IMR-90 (cell line): Measurements from ENCODE around the gene EYS. TPM values are rescaled to one million over a fixed set of nuclear protein-coding genes. Genes with fewer than 3 reads are reported as not detected.

Experiments
- ATAC-seq: fragments of 200-7000 bp; cut with Tn5 transposase; 2 replicates; pipeline ENCODE4 v1.9.1; 2020; ENCODE audit warnings: low read depth, mild to moderate bottlenecking, moderate library complexity
- BruUV-seq: library from RNA; stranded (reverse); fragments of 400-500 nt; replicated peaks from 2 replicates; lab custom pipeline; 2021; lab: Mats Ljungman, UMichigan
- CTCF ChIA-PET: fragments of 300-600 bp; formaldehyde crosslinking; extraction: SDS; loops from one replicate; lab custom pipeline; 2021; ENCODE audit warnings: antibody characterized with exemption; lab: Yijun Ruan, JAX
- POLR2A ChIA-PET: fragments of 300-600 bp; sonication (Branson Sonifier 250); formaldehyde crosslinking; loops from one replicate; lab custom pipeline; 2022; ENCODE audit warnings: antibody characterized with exemption; ENCODE audit not compliant: unreplicated experiment; lab: Charles Lee
- DNase-seq: peaks from one replicate; pipeline ENCODE4 v3.0.0; 2013
- H2AFZ ChIP-seq: replicated peaks from 2 replicates; pipeline ENCODE3; 2013; ENCODE audit warnings: low read length, mild to moderate bottlenecking; ENCODE audit not compliant: poor library complexity
- H2AK5ac ChIP-seq: 2 replicates; pipeline ENCODE4 v1.6.1; 2013; ENCODE audit warnings: low read depth, low read length, inconsistent platforms
- H2AK9ac ChIP-seq: replicated peaks from 2 replicates; pipeline ENCODE3; 2013; ENCODE audit warnings: mild to moderate bottlenecking, low read depth, low read length, moderate library complexity; ENCODE audit not compliant: poor library complexity
- H2BK120ac ChIP-seq: 2 replicates; pipeline ENCODE4 v1.6.1; 2013; ENCODE audit warnings: low read depth, low read length, inconsistent platforms
- H2BK15ac ChIP-seq: 3 replicates; pipeline ENCODE4 v1.6.1; 2013; ENCODE audit warnings: low read depth, low read length, inconsistent platforms
- H2BK20ac ChIP-seq: 2 replicates; pipeline ENCODE4 v1.6.1; 2013; ENCODE audit warnings: low read depth, mild to moderate bottlenecking, inconsistent platforms, low read length, moderate library complexity
- H2BK5ac ChIP-seq: 2 replicates; pipeline ENCODE4 v1.6.1; 2013; ENCODE audit warnings: mild to moderate bottlenecking, low read depth, low read length, inconsistent platforms; ENCODE audit not compliant: poor library complexity, severe bottlenecking
- H3K14ac ChIP-seq: replicated peaks from 2 replicates; pipeline ENCODE4 v1.6.1; 2013; ENCODE audit warnings: low read depth, low read length, inconsistent platforms
- H3K18ac ChIP-seq: 2 replicates; pipeline ENCODE4 v1.6.1; 2013; ENCODE audit warnings: low read depth, low read length, control low read depth
- H3K23ac ChIP-seq: 2 replicates; pipeline ENCODE4 v1.6.1; 2013; ENCODE audit warnings: low read depth, low read length, inconsistent platforms
- H3K27ac ChIP-seq: 2 replicates; pipeline ENCODE4 v1.5.1; 2013; ENCODE audit warnings: mild to moderate bottlenecking, control low read depth, low read length; ENCODE audit not compliant: insufficient read depth
- H3K27me3 ChIP-seq: 2 replicates; pipeline ENCODE4 v1.6.1; 2013; ENCODE audit warnings: low read length; ENCODE audit not compliant: control insufficient read depth, insufficient read depth
- H3K36me3 ChIP-seq: 2 replicates; pipeline ENCODE4 v1.6.1; 2013; ENCODE audit warnings: low read length, mixed read lengths; ENCODE audit not compliant: control insufficient read depth, insufficient read depth
- H3K4ac ChIP-seq: 2 replicates; pipeline ENCODE4 v1.6.1; 2013; ENCODE audit warnings: low read depth, low read length, inconsistent platforms
- H3K4me1 ChIP-seq: 2 replicates; pipeline ENCODE4 v1.6.1; 2013; ENCODE audit warnings: low read length, mixed read lengths; ENCODE audit not compliant: control insufficient read depth, insufficient read depth
- H3K4me2 ChIP-seq: 2 replicates; pipeline ENCODE4 v1.6.1; 2013; ENCODE audit warnings: low read depth, mild to moderate bottlenecking, control low read depth, low read length, moderate library complexity
- H3K4me3 ChIP-seq: 2 replicates; pipeline ENCODE4 v1.5.1; 2013; ENCODE audit warnings: low read depth, mild to moderate bottlenecking, control low read depth, low read length, moderate library complexity; ENCODE audit not compliant: insufficient read depth
- H3K56ac ChIP-seq: 2 replicates; pipeline ENCODE4 v1.6.1; 2013; ENCODE audit warnings: low read length, inconsistent platforms; ENCODE audit not compliant: insufficient read depth; ENCODE audit errors: extremely low read depth
- H3K79me1 ChIP-seq, 2 experiments: 2 replicates each; pipeline ENCODE4 v1.6.1; 2013; ENCODE audit warnings: low read length in 2 of 2, inconsistent platforms in 1 of 2, low read depth in 1 of 2
- H3K9ac ChIP-seq: 2 replicates; pipeline ENCODE4 v1.6.1; 2013; ENCODE audit warnings: low read depth, low read length, control low read depth
- H3K9me1 ChIP-seq: 2 replicates; pipeline ENCODE4 v1.6.1; 2013; ENCODE audit warnings: low read length, inconsistent platforms; ENCODE audit not compliant: insufficient read depth
- H3K9me3 ChIP-seq: 2 replicates; pipeline ENCODE4 v1.6.1; 2013; ENCODE audit warnings: low read length; ENCODE audit not compliant: control insufficient read depth, insufficient read depth
- H4K20me1 ChIP-seq: 2 replicates; pipeline ENCODE4 v1.6.1; 2013; ENCODE audit warnings: low read length, inconsistent platforms; ENCODE audit not compliant: insufficient read depth
- H4K5ac ChIP-seq: 2 replicates; pipeline ENCODE4 v1.6.1; 2013; ENCODE audit warnings: mild to moderate bottlenecking, low read depth, low read length, control low read depth
- H4K8ac ChIP-seq, 2 experiments: 2 replicates each; pipeline ENCODE4 v1.6.1; 2013; ENCODE audit warnings: low read depth in 2 of 2, low read length in 2 of 2, control low read depth in 1 of 2, inconsistent platforms in 1 of 2
- H4K91ac ChIP-seq: 2 replicates; pipeline ENCODE4 v1.6.1; 2013; ENCODE audit warnings: low read depth, low read length, inconsistent platforms; ENCODE audit not compliant: insufficient read depth
- BHLHE40 ChIP-seq: fragments of 150-350 bp; IDR thresholded peaks from 2 replicates; pipeline ENCODE4 v1.6.1; 2016; ENCODE audit warnings: mild to moderate bottlenecking, low read depth, low read length
- CEBPB ChIP-seq: IDR thresholded peaks from 2 replicates; pipeline ENCODE4 v1.6.1; 2012; ENCODE audit warnings: low read depth, low read length, improper control_type of control experiment
- CHD1 ChIP-seq: IDR thresholded peaks from 2 replicates; pipeline ENCODE4 v1.6.1; 2012; ENCODE audit warnings: low read depth, low read length, improper control_type of control experiment
- FOS ChIP-seq: fragments of 150-350 bp; IDR thresholded peaks from 2 replicates; pipeline ENCODE4 v1.6.1; 2016; ENCODE audit warnings: low read depth, low read length
- MAZ ChIP-seq: IDR thresholded peaks from 2 replicates; pipeline ENCODE4 v1.6.1; 2012; ENCODE audit warnings: low read depth, mild to moderate bottlenecking, low read length, improper control_type of control experiment, moderate library complexity, borderline replicate concordance
- MXI1 ChIP-seq: IDR thresholded peaks from 2 replicates; pipeline ENCODE4 v1.6.1; 2012; ENCODE audit warnings: low read depth, mild to moderate bottlenecking, low read length, moderate library complexity, borderline replicate concordance
- NFE2L2 ChIP-seq: fragments of 150-350 bp; IDR thresholded peaks from 2 replicates; pipeline ENCODE4 v1.6.1; 2016; ENCODE audit warnings: low read depth, mild to moderate bottlenecking, low read length
- POLR2A ChIP-seq: IDR thresholded peaks from 2 replicates; pipeline ENCODE4 v1.6.1; 2012; ENCODE audit warnings: mild to moderate bottlenecking, low read depth, low read length
- RCOR1 ChIP-seq: IDR thresholded peaks from 2 replicates; pipeline ENCODE4 v1.6.1; 2012; ENCODE audit warnings: mild to moderate bottlenecking, low read length, improper control_type of control experiment; ENCODE audit not compliant: insufficient replicate concordance
- SMC3 ChIP-seq: fragments of 150-350 bp; IDR thresholded peaks from 2 replicates; pipeline ENCODE4 v1.6.1; 2016; ENCODE audit warnings: low read depth, mild to moderate bottlenecking, antibody characterized with exemption, low read length, moderate library complexity
- WGBS, 2 experiments: methylation state at CpG; one replicate each; pipeline versions ENCODE4 v1.1.5 to v1.1.7; 2013; ENCODE audit warnings: missing lambda C conversion rate in 2 of 2; ENCODE audit not compliant: insufficient read length in 1 of 2; ENCODE audit errors: extremely low coverage in 2 of 2; 5-methylcytosine and 5-hydroxymethylcytosine counted together
- dilution Hi-C: fragments of 300-500 bp; cut with HindIII; formaldehyde crosslinking; loops from one replicate; pipeline ENCODE4 v1.14.3; 2018; ENCODE audit warnings: low sequenced_read_pairs; ENCODE audit not compliant: unreplicated experiment
- in situ Hi-C: fragments of 300-500 bp; cut with MboI; formaldehyde crosslinking; loops from 3 replicates; pipeline ENCODE4 v1.14.3; 2019; ENCODE audit warnings: low sequenced_read_pairs, inconsistent platforms, mixed read lengths
- intact Hi-C: fragments of 100-400 bp; cut with micrococcal nuclease; formaldehyde crosslinking; loops from 2 replicates; pipeline ENCODE4 v1.10.0; 2022
- polyA plus RNA-seq, 3 experiments: library from polyadenylated mRNA; depleted of rRNA; stranded (reverse); fragments of >200 nt; gene quantifications; 2 replicates each; pipeline ENCODE4 v1.2.3, GENCODE V29; 2012; ENCODE audit warnings: low replicate concordance in 1 of 3
- total RNA-seq: library from RNA; depleted of rRNA; stranded (reverse); fragments of >200 nt; gene quantifications from 2 replicates; pipeline ENCODE4 v1.2.3, GENCODE V29; 2012
- TF ChIP-seq, protein P1 (sequence below): fragments of 150-350 bp; IDR thresholded peaks from 2 replicates; pipeline ENCODE4 v1.6.1; 2017; ENCODE audit warnings: mild to moderate bottlenecking, antibody characterized with exemption, low read length, low read depth
- TF ChIP-seq, protein P2 (sequence below): conservative IDR thresholded peaks from 2 replicates; pipeline ENCODE4 v1.5.1; 2012; ENCODE audit warnings: mild to moderate bottlenecking, low read depth, low read length, improper control_type of control experiment
- TF ChIP-seq, protein P3 (sequence below): fragments of 150-350 bp; IDR thresholded peaks from 2 replicates; pipeline ENCODE4 v1.6.1; 2016; ENCODE audit warnings: low read depth, mild to moderate bottlenecking, low read length, moderate library complexity, borderline replicate concordance

The EYS gene
- total and polyA plus RNA-seq, 2 of the 4 experiments (the other 2 are of a cell fraction), result under 0.01 TPM; not detected in 1

DNA sequence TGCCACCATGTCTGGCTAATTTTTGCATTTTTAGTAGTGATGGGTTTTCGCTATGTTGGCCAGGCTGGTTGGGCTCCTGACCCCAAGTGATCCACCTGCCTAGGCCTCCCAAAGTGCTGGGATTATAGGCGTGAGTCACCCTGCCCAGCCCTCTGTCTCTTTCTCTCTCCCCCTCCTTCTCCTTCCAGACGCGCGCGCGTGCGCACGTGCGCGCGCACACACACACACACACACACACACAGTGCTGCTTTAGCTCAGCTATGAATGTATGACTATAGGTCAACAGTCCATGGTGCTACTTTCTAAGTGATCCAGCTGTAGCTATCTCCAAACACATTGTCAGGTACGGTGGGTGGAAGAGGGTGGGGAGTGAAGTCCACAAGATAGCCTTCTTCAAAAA lies 1621.9 kb downstream of the EYS start:
- intact Hi-C loops, result no loop called here
- no peaks in the 10 kb centered on the region for H4K20me1 ChIP-seq
- H4K5ac ChIP-seq, result no peak overlapping the region
- no peak overlapping the region for H3K14ac ChIP-seq
- in situ Hi-C loops, result no loop called here
- no peak overlapping the region for H2AK5ac ChIP-seq
- H2BK5ac ChIP-seq, result no peak overlapping the region
- H4K8ac ChIP-seq, result no peak overlapping the region
- no peaks in the 10 kb centered on the region for H3K79me1 ChIP-seq
- H2BK20ac ChIP-seq, result no peak overlapping the region
- H4K91ac ChIP-seq, result no peak overlapping the region
- H2BK15ac ChIP-seq, result no peak overlapping the region
- ChIA-PET POLR2A (no interaction called here), CTCF (no interaction called here)
- no peaks in the 10 kb centered on the region for H3K36me3 ChIP-seq
- H3K56ac ChIP-seq, result no peak overlapping the region
- no peak overlapping the region for H2AK9ac ChIP-seq
- H3K4me1 ChIP-seq, result no peaks in the 10 kb centered on the region
- H3K9ac ChIP-seq, result no peak overlapping the region
- H3K4me3 ChIP-seq, result no peak overlapping the region
- no peak overlapping the region for H3K4ac ChIP-seq
- H3K4me2 ChIP-seq, result no peak overlapping the region
- no peak overlapping the region for H3K18ac ChIP-seq
- ATAC-seq, result no peak
- no peaks in the 10 kb centered on the region for H3K9me3 ChIP-seq
- no peak overlapping the region for H3K27ac ChIP-seq
- TF ChIP-seq, protein P1, sequence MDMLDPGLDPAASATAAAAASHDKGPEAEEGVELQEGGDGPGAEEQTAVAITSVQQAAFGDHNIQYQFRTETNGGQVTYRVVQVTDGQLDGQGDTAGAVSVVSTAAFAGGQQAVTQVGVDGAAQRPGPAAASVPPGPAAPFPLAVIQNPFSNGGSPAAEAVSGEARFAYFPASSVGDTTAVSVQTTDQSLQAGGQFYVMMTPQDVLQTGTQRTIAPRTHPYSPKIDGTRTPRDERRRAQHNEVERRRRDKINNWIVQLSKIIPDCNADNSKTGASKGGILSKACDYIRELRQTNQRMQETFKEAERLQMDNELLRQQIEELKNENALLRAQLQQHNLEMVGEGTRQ, result no peak
- no peak for TF ChIP-seq RCOR1
- no peak for TF ChIP-seq MAZ
- TF ChIP-seq CEBPB, result no peak
- TF ChIP-seq, protein P2, sequence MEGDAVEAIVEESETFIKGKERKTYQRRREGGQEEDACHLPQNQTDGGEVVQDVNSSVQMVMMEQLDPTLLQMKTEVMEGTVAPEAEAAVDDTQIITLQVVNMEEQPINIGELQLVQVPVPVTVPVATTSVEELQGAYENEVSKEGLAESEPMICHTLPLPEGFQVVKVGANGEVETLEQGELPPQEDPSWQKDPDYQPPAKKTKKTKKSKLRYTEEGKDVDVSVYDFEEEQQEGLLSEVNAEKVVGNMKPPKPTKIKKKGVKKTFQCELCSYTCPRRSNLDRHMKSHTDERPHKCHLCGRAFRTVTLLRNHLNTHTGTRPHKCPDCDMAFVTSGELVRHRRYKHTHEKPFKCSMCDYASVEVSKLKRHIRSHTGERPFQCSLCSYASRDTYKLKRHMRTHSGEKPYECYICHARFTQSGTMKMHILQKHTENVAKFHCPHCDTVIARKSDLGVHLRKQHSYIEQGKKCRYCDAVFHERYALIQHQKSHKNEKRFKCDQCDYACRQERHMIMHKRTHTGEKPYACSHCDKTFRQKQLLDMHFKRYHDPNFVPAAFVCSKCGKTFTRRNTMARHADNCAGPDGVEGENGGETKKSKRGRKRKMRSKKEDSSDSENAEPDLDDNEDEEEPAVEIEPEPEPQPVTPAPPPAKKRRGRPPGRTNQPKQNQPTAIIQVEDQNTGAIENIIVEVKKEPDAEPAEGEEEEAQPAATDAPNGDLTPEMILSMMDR, result no peak
- TF ChIP-seq FOS, result no peak
- TF ChIP-seq CHD1, result no peak
- no peak for TF ChIP-seq BHLHE40
- TF ChIP-seq, protein P3, sequence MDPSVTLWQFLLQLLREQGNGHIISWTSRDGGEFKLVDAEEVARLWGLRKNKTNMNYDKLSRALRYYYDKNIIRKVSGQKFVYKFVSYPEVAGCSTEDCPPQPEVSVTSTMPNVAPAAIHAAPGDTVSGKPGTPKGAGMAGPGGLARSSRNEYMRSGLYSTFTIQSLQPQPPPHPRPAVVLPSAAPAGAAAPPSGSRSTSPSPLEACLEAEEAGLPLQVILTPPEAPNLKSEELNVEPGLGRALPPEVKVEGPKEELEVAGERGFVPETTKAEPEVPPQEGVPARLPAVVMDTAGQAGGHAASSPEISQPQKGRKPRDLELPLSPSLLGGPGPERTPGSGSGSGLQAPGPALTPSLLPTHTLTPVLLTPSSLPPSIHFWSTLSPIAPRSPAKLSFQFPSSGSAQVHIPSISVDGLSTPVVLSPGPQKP, result no peak
- TF ChIP-seq MXI1, result no peak
- no peak for TF ChIP-seq SMC3
- TF ChIP-seq NFE2L2, result no peak
- no peak for TF ChIP-seq POLR2A
- no TSS peak for BruUV-seq
- H3K27me3 ChIP-seq, result no peaks in the 10 kb centered on the region
- no peak overlapping the region for H2AFZ ChIP-seq
- no peak for DNase-seq
- H3K23ac ChIP-seq, result no peak overlapping the region
- WGBS, 2 experiments, result no CpG with 5 or more reads among the region's 13 CpGs
- dilution Hi-C loops, result no loop called here
- no peaks in the 10 kb centered on the region for H3K9me1 ChIP-seq
- H2BK120ac ChIP-seq, result no peak overlapping the region
